HEK293 (cell line): Measurements from ENCODE around the gene POC1B.

Experiments
- HOXA7 ChIP-seq: sonication (generic); formaldehyde crosslinking; IDR thresholded peaks from 2 replicates; pipeline ENCODE4 v1.8.1; 2022; ENCODE audit warnings: missing genetic modification reagents, borderline replicate concordance
- ZBTB7A ChIP-seq: fragments of 450-650 bp; formaldehyde crosslinking; IDR thresholded peaks from 2 replicates; pipeline ENCODE4 v1.5.1; 2016; ENCODE audit warnings: low read depth, missing biosample characterization, missing genetic modification characterization
- ZNF138 ChIP-seq: fragments of 450-650 bp; formaldehyde crosslinking; IDR thresholded peaks from 2 replicates; pipeline ENCODE4 v1.5.1; 2016; ENCODE audit warnings: missing biosample characterization, missing genetic modification characterization, borderline replicate concordance
- ZNF274 ChIP-seq, 2 experiments: fragments of 200-500 bp in 1 of 2; fragments of 450-650 bp in 1 of 2; sonication (Bioruptor generic) in 1 of 2; formaldehyde crosslinking in 1 of 2; IDR thresholded peaks; 2 replicates each; pipeline versions ENCODE4 v1.5.1 to v1.6.1; 2014 to 2016; ENCODE audit warnings: borderline replicate concordance in 1 of 2, inconsistent platforms in 1 of 2, low read length in 1 of 2, missing biosample characterization in 1 of 2, missing genetic modification characterization in 1 of 2
- ZNF311 ChIP-seq: fragments of 450-650 bp; formaldehyde crosslinking; IDR thresholded peaks from 2 replicates; pipeline ENCODE4 v1.5.1; 2017; ENCODE audit warnings: missing biosample characterization, missing genetic modification characterization, borderline replicate concordance
- ZNF558 ChIP-seq: fragments of 450-650 bp; formaldehyde crosslinking; IDR thresholded peaks from 2 replicates; pipeline ENCODE4 v1.5.1; 2016; ENCODE audit warnings: missing biosample characterization, missing genetic modification characterization
- ZNF658 ChIP-seq: fragments of 450-650 bp; formaldehyde crosslinking; IDR thresholded peaks from 2 replicates; pipeline ENCODE4; 2016; ENCODE audit warnings: missing biosample characterization, missing genetic modification characterization
- ZNF747 ChIP-seq: fragments of 450-650 bp; formaldehyde crosslinking; IDR thresholded peaks from 2 replicates; pipeline ENCODE4 v1.5.1; 2016; ENCODE audit warnings: missing biosample characterization, missing genetic modification characterization
- TF ChIP-seq, protein P1 (sequence below): fragments of 450-650 bp; formaldehyde crosslinking; IDR thresholded peaks from 2 replicates; pipeline ENCODE4 v1.5.1; 2016; ENCODE audit warnings: missing biosample characterization, missing genetic modification characterization
- TF ChIP-seq, protein P2 (sequence below): fragments of 450-650 bp; formaldehyde crosslinking; IDR thresholded peaks from 2 replicates; pipeline ENCODE4 v1.5.1; 2016; ENCODE audit warnings: missing biosample characterization, missing genetic modification characterization
- TF ChIP-seq, protein P3 (sequence below): fragments of 450-650 bp; formaldehyde crosslinking; IDR thresholded peaks from 2 replicates; pipeline ENCODE4 v1.5.1; 2016; ENCODE audit warnings: missing biosample characterization, missing genetic modification characterization

DNA sequence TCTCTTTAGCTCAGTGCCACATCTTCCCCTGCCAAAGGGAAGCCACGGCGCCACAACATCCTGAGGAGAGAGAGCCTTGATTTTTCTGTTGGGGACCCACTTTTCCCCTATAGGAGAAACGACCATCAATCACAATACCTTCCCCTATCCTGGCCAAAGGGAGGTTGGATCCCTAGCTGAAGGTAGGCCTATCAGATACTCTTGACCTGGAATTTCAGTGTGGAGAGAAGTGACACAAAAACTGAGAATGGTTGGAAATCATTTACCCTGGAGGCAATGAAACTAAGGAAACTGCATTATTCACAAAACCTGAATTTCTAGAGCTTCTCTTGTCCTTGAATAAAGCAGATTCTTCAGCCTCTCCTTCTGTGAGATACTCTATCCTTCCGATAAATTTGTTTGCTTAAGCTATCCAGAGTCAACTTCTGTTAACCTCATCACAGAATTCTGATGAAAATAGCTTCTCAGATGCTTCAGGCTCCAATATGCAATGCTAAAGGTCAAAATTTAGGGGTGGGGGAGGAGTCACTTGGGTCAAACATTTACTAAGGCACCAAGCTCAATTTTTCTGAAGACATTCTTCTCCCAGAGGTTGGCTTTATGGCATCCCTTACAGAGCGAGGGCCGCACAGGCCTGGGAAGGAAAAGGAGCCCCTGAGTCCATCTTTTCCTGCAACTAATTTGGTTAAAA is 146.6 kb downstream of the POC1B start:
- TF ChIP-seq, protein P1, sequence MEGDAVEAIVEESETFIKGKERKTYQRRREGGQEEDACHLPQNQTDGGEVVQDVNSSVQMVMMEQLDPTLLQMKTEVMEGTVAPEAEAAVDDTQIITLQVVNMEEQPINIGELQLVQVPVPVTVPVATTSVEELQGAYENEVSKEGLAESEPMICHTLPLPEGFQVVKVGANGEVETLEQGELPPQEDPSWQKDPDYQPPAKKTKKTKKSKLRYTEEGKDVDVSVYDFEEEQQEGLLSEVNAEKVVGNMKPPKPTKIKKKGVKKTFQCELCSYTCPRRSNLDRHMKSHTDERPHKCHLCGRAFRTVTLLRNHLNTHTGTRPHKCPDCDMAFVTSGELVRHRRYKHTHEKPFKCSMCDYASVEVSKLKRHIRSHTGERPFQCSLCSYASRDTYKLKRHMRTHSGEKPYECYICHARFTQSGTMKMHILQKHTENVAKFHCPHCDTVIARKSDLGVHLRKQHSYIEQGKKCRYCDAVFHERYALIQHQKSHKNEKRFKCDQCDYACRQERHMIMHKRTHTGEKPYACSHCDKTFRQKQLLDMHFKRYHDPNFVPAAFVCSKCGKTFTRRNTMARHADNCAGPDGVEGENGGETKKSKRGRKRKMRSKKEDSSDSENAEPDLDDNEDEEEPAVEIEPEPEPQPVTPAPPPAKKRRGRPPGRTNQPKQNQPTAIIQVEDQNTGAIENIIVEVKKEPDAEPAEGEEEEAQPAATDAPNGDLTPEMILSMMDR (tag by site-specific recombination): no peak
- TF ChIP-seq ZNF558 (no peak), HOXA7 (CRISPR knock-in tag) (no peak), ZNF658 (no peak), ZNF138 (tag by site-specific recombination) (no peak), ZNF274 (IDR thresholded peaks at IDR 0.05; ENCODE audit: low read length) (no peak), ZNF274 (tag by site-specific recombination; IDR thresholded peaks at IDR 0.05; ENCODE audit: borderline replicate concordance) (no peak), ZNF311 (tag by site-specific recombination) (no peak), ZBTB7A (no peak), ZNF747 (tag by site-specific recombination) (no peak)
- TF ChIP-seq, protein P2, sequence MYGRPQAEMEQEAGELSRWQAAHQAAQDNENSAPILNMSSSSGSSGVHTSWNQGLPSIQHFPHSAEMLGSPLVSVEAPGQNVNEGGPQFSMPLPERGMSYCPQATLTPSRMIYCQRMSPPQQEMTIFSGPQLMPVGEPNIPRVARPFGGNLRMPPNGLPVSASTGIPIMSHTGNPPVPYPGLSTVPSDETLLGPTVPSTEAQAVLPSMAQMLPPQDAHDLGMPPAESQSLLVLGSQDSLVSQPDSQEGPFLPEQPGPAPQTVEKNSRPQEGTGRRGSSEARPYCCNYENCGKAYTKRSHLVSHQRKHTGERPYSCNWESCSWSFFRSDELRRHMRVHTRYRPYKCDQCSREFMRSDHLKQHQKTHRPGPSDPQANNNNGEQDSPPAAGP (tag by site-specific recombination): no peak
- TF ChIP-seq, protein P3, sequence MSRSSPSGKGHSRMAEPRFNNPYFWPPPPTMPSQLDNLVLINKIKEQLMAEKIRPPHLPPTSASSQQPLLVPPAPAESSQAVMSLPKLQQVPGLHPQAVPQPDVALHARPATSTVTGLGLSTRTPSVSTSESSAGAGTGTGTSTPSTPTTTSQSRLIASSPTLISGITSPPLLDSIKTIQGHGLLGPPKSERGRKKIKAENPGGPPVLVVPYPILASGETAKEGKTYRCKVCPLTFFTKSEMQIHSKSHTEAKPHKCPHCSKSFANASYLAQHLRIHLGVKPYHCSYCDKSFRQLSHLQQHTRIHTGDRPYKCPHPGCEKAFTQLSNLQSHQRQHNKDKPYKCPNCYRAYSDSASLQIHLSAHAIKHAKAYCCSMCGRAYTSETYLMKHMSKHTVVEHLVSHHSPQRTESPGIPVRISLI (tag by site-specific recombination): no peak
